ENCODE results near the gene ALPI.

DNA sequence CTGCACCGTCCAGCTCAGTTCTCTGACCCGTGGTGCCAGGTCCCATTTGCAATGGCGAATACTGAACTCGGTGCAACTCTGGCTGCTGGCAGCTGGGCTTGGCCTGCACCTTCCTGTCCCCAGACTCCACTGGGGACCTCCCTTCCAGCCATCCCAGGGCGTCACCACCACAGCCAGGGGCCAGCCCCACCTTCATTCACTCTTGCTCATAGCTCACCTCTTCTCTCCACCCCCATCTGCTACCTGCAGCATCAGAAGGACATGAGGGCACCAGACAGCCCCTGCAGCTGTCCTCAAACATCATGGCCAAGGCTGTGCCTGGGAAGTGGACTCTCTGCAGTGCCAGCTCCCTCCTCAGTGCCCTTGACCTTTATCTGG lies 16.2 kb upstream of the ALPI start:
- no peak for TF ChIP-seq EZH2 (IDR thresholded peaks at IDR 0.05)
- no peak for TF ChIP-seq JUND (IDR thresholded peaks at IDR 0.05)
- TF ChIP-seq CTCF (IDR thresholded peaks at IDR 0.05 in 2 of 3, conservative IDR thresholded peaks at IDR 0.05 in 1 of 3; ENCODE audit: borderline replicate concordance in 1 of 3, insufficient read depth in 1 of 3, low read depth in 2 of 3, low read length in 2 of 3) = peak in 2 of 3 experiments; percentile 23 to 34; a peak in 1 of 6 replicates
- TF ChIP-seq EGR1 (IDR thresholded peaks at IDR 0.05; ENCODE audit: low read depth) = no peak
- TF ChIP-seq RAD21 (IDR thresholded peaks at IDR 0.05; ENCODE audit: low read depth) = no peak
- no peak for TF ChIP-seq ZNF274 (IDR thresholded peaks at IDR 0.05; ENCODE audit: low read depth, low read length)
- no peak for TF ChIP-seq POLR2A (IDR thresholded peaks at IDR 0.05; ENCODE audit: borderline replicate concordance, extremely low read depth, insufficient read depth, insufficient read length)
- TF ChIP-seq CEBPB (IDR thresholded peaks at IDR 0.05; ENCODE audit: low read depth) = no peak
- no peak for TF ChIP-seq SIN3A (IDR thresholded peaks at IDR 0.05; ENCODE audit: low read depth)
- no peak for TF ChIP-seq YY1 (IDR thresholded peaks at IDR 0.05; ENCODE audit: extremely low read depth, insufficient replicate concordance, low read depth, low read length)
- no peak for TF ChIP-seq MAX (IDR thresholded peaks at IDR 0.05)
- TF ChIP-seq SP1 (IDR thresholded peaks at IDR 0.05; ENCODE audit: low read depth) = no peak

Measured in HCT116 (cell line).